GM19351 (cell line): ENCODE measurements around the gene ZMIZ1.

Experiments
- ATAC-seq: cut with Tn5 transposase; IDR thresholded peaks from one replicate; pipeline ENCODE4 v1.9.1; 2021; ENCODE audit warnings: mild to moderate bottlenecking, moderate library complexity; ENCODE audit not compliant: unreplicated experiment

ZMIZ1 gene, protein sequence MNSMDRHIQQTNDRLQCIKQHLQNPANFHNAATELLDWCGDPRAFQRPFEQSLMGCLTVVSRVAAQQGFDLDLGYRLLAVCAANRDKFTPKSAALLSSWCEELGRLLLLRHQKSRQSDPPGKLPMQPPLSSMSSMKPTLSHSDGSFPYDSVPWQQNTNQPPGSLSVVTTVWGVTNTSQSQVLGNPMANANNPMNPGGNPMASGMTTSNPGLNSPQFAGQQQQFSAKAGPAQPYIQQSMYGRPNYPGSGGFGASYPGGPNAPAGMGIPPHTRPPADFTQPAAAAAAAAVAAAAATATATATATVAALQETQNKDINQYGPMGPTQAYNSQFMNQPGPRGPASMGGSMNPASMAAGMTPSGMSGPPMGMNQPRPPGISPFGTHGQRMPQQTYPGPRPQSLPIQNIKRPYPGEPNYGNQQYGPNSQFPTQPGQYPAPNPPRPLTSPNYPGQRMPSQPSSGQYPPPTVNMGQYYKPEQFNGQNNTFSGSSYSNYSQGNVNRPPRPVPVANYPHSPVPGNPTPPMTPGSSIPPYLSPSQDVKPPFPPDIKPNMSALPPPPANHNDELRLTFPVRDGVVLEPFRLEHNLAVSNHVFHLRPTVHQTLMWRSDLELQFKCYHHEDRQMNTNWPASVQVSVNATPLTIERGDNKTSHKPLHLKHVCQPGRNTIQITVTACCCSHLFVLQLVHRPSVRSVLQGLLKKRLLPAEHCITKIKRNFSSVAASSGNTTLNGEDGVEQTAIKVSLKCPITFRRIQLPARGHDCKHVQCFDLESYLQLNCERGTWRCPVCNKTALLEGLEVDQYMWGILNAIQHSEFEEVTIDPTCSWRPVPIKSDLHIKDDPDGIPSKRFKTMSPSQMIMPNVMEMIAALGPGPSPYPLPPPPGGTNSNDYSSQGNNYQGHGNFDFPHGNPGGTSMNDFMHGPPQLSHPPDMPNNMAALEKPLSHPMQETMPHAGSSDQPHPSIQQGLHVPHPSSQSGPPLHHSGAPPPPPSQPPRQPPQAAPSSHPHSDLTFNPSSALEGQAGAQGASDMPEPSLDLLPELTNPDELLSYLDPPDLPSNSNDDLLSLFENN

DNA sequence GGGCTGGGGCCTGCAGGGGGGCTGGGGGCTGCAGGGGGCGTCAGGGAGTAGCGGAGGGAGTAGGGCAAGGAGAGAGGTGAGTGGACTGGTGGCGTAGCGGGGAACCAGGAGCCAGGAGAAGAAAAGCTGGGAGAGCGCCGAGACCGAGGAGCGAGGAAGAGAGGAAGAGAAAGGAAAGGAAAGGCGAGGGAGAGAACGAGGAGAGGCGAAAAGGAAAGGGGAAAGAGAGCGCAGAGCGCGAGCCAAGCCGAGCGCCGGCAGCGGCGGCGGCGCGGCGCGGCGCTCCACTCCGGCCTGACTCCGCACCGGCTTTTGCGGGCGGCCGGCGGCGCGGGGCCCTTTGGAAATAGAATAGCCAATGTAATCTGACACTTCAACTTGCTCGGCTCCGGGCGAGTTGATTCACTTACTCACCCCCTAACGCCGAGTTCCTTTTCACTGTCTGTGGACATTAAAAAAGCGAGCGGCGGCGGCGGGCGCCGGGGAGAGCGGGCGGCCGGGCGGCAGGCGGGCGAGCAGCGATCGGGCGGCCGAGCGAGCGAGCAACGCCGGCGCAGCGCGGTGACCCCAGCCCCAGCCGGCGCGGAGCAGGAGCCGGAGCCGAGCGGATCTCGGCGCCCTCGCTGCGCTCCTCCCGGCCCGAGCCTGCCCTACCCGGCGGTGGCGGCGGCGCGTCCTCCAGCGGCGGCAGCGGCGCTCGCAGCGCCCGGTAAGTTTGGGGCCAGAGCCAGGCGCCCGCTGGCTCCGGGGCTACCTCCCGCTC, at the start of gene ZMIZ1:
TSS of gene ZMIZ1 (plus strand) at position 405 of the 763 bp plus-strand sequence. CDS start 132,667 bp downstream, outside the sequence.
- ATAC-seq: peak; percentile 65

GRCh38 chr10:79019441-79020014, 49.2 kb upstream of the ZMIZ1 start:
- no peak for ATAC-seq

GRCh38 chr10:79020015-79020491, 48.7 kb upstream of the ZMIZ1 start:
- no peak for ATAC-seq

GRCh38 chr10:79020605-79021004, 48.2 kb upstream of the ZMIZ1 start:
- ATAC-seq: no peak

GRCh38 chr10:79021331-79021907, 47.3 kb upstream of the ZMIZ1 start:
- ATAC-seq: no peak

GRCh38 chr10:79021948-79022499, 46.7 kb upstream of the ZMIZ1 start:
- no peak for ATAC-seq

GRCh38 chr10:79022565-79023230, 46.1 kb upstream of the ZMIZ1 start:
- no peak for ATAC-seq

- peak; percentile 97 for ATAC-seq
Observed at GRCh38 chr10:79023240-79024162, 45.3 kb upstream of the ZMIZ1 start.

- no peak for ATAC-seq
Observed at GRCh38 chr10:79024296-79024695, 44.5 kb upstream of the ZMIZ1 start.

DNA sequence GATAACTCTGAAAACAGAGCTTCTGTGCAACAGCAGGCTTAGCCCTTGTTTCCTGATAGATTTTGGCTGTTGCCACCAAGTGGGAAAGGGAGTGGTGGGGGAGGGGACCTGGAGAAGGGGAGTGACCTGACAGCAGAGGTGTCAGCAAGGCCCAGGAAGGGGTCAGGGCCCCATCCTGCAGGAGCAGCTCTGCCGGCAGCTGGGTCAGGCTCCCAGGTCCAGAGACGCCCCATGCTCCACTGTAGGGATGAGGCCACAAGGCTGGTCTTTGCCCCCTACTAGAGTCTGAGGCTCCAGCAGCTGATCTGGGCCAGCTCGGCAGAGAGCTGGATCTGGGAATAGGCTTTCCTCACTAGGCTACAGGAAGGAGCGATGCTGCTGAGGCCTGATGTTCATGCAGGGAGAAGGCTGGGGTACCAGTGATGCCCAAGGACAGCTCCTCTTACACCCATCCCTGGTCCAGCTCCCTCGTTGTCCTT, 44.0 kb upstream of the ZMIZ1 start:
- ATAC-seq: no peak

DNA sequence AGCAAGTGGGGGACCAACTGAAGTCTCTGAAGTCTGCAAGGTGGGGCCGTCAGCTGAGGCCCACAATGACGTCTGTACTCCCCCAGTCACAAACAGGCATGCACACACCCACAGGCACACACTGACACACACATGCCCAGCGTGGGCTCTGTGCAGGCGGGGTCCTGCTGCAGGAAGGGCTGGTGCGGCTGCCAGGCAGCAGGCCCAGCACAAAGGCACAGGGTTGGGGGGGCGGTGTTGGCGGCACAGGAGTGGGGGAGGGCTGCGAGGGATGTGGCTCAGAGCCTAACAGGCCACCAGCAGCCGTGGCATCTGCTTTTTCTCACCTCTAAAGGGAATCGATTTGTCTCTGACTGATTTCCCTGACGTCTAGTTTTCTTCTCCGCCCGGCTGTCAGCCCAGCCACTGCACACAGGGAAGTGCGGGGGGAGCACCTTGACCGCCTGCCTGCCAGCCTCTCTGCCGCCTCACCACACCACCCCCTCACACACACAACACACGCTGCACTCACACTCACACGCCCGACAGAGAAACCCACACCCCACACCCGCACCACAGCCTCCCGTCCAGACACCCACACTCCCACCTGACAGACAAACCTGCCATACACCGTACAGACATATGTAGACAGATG, 43.5 kb upstream of the ZMIZ1 start:
- no peak for ATAC-seq

GRCh38 chr10:79026341-79026761, 42.4 kb upstream of the ZMIZ1 start:
- no peak for ATAC-seq

DNA sequence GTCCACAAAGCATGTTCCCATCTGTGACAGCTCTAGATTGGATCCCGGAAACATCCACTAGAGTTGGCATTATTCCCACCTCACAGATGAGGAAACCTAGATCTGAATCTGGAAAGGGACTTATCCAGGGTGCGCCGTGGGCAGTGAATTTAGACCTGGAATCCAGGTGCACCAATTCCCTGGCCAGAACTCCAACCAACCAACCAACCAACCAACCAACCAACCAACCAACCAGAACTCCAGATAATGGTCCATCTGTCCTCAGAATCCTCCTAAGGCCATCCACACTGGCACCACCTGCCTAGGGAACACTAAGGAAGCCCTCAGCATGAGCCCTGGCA, 42.0 kb upstream of the ZMIZ1 start:
- no peak for ATAC-seq

GRCh38 chr10:79027147-79028055, 41.4 kb upstream of the ZMIZ1 start:
- no peak for ATAC-seq

GRCh38 chr10:79028056-79028430, 40.7 kb upstream of the ZMIZ1 start:
- no peak for ATAC-seq

DNA sequence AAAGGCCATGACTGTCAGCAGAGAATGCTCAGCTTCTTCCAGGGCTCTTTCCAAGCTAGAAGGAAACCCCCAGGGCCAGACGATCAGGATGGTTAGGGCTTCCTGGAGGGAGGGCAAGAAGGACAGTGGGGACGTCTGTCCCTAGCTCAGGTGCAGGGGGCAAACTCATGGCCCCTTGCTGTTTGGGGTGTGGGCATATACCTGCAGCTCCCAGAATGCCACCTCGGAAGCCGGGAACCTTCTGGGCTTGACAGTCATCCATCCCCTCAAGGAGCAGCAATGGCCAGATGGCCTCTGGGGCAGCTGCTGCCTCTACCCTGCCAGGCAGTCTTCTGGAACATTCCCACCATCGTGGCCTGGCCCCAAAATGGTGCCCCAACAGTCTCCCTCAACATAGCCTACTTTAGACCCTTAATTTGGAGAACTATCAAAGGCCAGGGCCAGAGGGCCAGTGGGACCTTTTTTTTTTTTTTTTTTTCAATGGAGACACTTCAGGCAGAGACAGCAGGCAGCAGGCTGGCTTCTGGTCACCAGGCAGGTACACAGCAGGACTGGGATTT, 40.2 kb upstream of the ZMIZ1 start:
- no peak for ATAC-seq
